Kidney capillary endothelial cell (primary cell): ENCODE measurements around the gene GUCY2C.

ENCODE experiments used
- DNase-seq: peaks from one replicate; pipeline ENCODE4 v3.0.0-alpha.2; 2018; ENCODE audit warnings: low spot score

GUCY2C gene

DNA sequence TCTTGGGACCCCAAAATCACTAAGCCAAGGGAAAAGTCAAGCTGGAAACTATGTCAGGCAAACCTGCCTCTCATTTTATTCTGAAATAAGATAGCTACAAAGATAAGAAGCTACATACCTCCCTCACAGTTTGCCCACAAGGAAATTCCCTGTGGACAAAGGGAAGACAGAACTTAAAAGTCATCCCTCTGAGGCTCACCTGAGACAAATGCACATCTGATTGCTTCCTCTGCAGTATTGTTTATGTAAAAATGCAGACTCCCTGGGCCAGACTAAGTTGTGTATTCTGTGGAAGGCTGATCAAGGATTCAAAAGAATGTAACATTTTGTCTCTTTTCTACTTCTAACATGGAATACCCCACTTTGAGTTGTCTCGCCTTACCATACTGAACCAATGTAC lies 126.2 kb downstream of the GUCY2C start:
- DNase-seq, result no peak

DNA sequence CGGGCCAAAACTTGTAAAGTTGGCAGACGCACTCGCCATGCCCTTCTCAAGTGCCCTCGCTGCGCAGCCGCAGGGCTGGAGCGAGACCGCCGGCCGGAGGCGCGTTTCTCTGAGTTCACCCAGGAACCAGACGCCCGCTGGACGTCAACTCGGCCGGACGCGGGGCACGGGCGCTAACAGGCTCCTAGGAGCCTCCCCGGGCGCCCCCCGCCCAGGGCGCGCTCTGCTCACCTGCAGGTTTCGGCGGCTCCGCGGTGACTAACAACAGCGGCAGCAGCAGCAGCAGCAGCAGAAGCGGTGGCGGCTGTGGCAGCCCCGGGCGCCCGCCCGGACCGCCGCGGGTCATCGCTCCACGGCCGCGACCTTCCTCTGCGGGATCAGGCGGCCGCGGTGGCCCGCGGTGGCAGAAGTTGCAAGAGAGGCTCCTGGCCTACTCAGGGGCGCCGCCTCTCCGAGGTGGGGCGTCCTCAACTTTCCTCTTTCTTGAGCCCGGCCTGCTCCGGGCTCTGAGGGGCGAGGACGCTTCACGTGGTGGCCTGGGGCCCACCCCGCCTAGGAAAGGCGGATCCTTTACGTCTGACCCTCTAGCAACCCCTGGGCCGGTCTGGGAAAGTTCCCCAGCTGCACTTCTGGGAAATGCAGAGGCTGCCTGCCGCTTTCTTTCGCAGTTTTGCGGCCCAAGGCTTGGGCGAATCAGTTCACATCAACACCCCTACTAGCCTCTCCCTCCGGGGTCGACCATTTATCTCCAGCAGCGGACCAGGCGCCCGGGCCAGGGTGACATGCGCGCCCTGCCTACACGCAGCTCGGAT lies 128.8 kb downstream of the GUCY2C start, which contains the start of gene PLBD1:
Gene PLBD1, minus strand, starts transcription at position 533 of the 812 bp plus-strand sequence. Its CDS starts 187 bp downstream, at position 346.
- DNase-seq, result peak; percentile 21

DNA sequence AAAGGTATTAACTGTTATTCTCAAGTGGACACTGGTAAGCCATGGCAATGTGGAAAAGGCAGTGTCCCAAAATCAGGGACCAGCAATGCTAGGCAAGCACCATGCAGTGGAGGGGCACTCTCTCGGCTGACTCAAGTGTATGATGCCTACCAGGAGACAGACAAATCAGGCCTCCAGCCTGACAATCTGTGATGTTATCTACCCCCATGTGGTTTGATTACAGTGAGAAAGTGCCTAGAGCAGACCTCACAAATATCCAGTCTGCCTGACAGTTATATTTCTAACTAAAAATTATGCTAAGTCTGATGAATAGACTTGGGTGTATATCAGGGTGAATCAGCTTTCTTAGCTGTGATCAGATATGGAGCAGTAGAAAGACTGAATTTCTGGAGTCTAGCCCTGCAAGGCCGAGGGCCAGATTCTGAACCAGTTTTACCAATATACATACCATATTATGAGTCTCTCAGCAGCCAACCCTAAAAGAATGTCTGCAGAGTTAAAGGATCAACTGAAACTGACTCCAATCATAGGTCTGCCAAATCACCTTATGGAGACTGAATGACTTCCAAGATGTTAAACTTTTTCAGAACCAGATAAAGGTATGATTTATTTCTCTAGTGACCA lies 132.0 kb downstream of the GUCY2C start:
- DNase-seq, result no peak

GRCh38 chr12:14563046-14563445 lies 133.4 kb downstream of the GUCY2C start:
- no peak for DNase-seq
